NCI-H82 treated with DMSO at 0.1 percent for 48 hours (cell line): ENCODE data around the gene ADAP1.
A peak's percentile ranks its signal among the peaks of the same experiment; 100 is the strongest.
"Not testable (repeated sequence)": the region's sequence is repeated elsewhere in the genome, so short reads cannot be mapped to it uniquely, and the experiment has no call there.

Experiments used
- DNase-seq: peaks from one replicate; lab custom pipeline; 2025; ENCODE audit not compliant: unreplicated experiment; lab: John Stamatoyannopoulos, UW

ADAP1 gene

GRCh38 chr7:975702-976473, 21.4 kb upstream of the ADAP1 start:
- DNase-seq: no peak

- peak; percentile 45 for DNase-seq
These were observed 20.6 kb upstream of the ADAP1 start, which contains the start of gene COX19 for GRCh38 chr7:974820-975681. TSS of gene COX19 (minus strand) at chr7:975549. CDS start at chr7:975509, 40 bp downstream.

GRCh38 chr7:974172-974571, 19.7 kb upstream of the ADAP1 start:
- DNase-seq: no peak

GRCh38 chr7:973312-973711, 18.8 kb upstream of the ADAP1 start:
- DNase-seq: no peak

GRCh38 chr7:972676-973309, 18.3 kb upstream of the ADAP1 start:
- DNase-seq: no peak

GRCh38 chr7:972110-972509, 17.6 kb upstream of the ADAP1 start:
- DNase-seq: no peak

- no peak for DNase-seq
These were observed 16.3 kb upstream of the ADAP1 start for GRCh38 chr7:970744-971143.

GRCh38 chr7:969403-969802, 14.9 kb upstream of the ADAP1 start:
- DNase-seq: no peak

- no peak for DNase-seq
These were observed 14.0 kb upstream of the ADAP1 start for GRCh38 chr7:968205-969105.

GRCh38 chr7:967361-968082, 13.0 kb upstream of the ADAP1 start:
- DNase-seq: no peak

- DNase-seq: no peak
These were observed 12.0 kb upstream of the ADAP1 start for GRCh38 chr7:966291-967069.

- no peak for DNase-seq
These were observed 10.1 kb upstream of the ADAP1 start for GRCh38 chr7:964401-965231.

GRCh38 chr7:963236-964078, 9.0 kb upstream of the ADAP1 start:
- DNase-seq: no peak

- no peak for DNase-seq
These were observed 8.1 kb upstream of the ADAP1 start for GRCh38 chr7:962401-963081.

GRCh38 chr7:961546-962400, 7.3 kb upstream of the ADAP1 start:
- DNase-seq: no peak

- DNase-seq: not testable (repeated sequence)
These were observed 6.5 kb upstream of the ADAP1 start for GRCh38 chr7:960972-961371.
